ENCODE data around the gene CDK2AP2.

- TF ChIP-seq CTCF (IDR thresholded peaks at IDR 0.05; ENCODE audit: extremely low read depth in 1 of 2, insufficient read depth in 1 of 2, low read depth in 1 of 2, low read length in 2 of 2) (no peak), POLR2A (IDR thresholded peaks at IDR 0.05; ENCODE audit: low read depth, low read length) (no peak), POLR2AphosphoS5 (IDR thresholded peaks at IDR 0.05; ENCODE audit: insufficient read depth, low read depth, low read length) (no peak)
These were observed 26.2 kb upstream of the CDK2AP2 start for GRCh38 chr11:67534070-67534679.

Measured in endothelial cell of umbilical vein (primary cell).